ENCODE results near the gene NOX3.
"Not testable (repeated sequence)": the region's sequence is repeated elsewhere in the genome, so short reads cannot be mapped to it uniquely, and the experiment has no call there.

NOX3 gene

GRCh38 chr6:155362968-155363632 lies 92.5 kb downstream of the NOX3 start:
- DNase-seq = not testable (repeated sequence)

GRCh38 chr6:155354167-155354566 lies 101.5 kb downstream of the NOX3 start:
- DNase-seq = no peak

- DNase-seq = no peak
Observed at GRCh38 chr6:155352811-155353210, 102.8 kb downstream of the NOX3 start.

GRCh38 chr6:155352130-155352420 lies 103.6 kb downstream of the NOX3 start:
- DNase-seq = no peak

GRCh38 chr6:155351273-155352129 lies 104.1 kb downstream of the NOX3 start:
- no peak for DNase-seq

- no peak for DNase-seq
Observed at GRCh38 chr6:155349956-155350355, 105.7 kb downstream of the NOX3 start.

GRCh38 chr6:155349129-155349528 lies 106.5 kb downstream of the NOX3 start:
- no peak for DNase-seq

- no peak for DNase-seq
Observed at GRCh38 chr6:155347800-155348199, 107.8 kb downstream of the NOX3 start.

- DNase-seq = no peak
Observed at GRCh38 chr6:155346957-155347356, 108.7 kb downstream of the NOX3 start.
